ENCODE data around the gene CCDC180.

- no peak for TF ChIP-seq CTCF (IDR thresholded peaks at IDR 0.05; ENCODE audit: low read depth, low read length, missing input control)
- no peak for TF ChIP-seq REST (IDR thresholded peaks at IDR 0.05)
- TF ChIP-seq FOXA1 (IDR thresholded peaks at IDR 0.05): no peak
- no peak for TF ChIP-seq ZBTB33 (IDR thresholded peaks at IDR 0.05)
- no peak for TF ChIP-seq MAX (IDR thresholded peaks at IDR 0.05)
- no peak for TF ChIP-seq TAF1 (conservative IDR thresholded peaks at IDR 0.05)
- no peak for TF ChIP-seq GABPA (IDR thresholded peaks at IDR 0.05 in 1 of 2, conservative IDR thresholded peaks at IDR 0.05 in 1 of 2)
- peak in 1 of 2 donors; percentile 48 for TF ChIP-seq RAD21 (IDR thresholded peaks at IDR 0.05)
- TF ChIP-seq HNF4A (conservative IDR thresholded peaks at IDR 0.05): no peak
Observed at GRCh38 chr9:97307091-97307490, 368 bp upstream of the CCDC180 start.

Measured in liver (tissue), 3 donors.